Left lung (tissue), 14 donors: ENCODE results near the gene PHLDB2. TPM values are rescaled to one million over a fixed set of nuclear protein-coding genes. Genes with fewer than 3 reads are reported as not detected.
A peak's percentile ranks its signal among the peaks of the same experiment; 100 is the strongest.

Experiments used
- ATAC-seq: fragments of 200-7000 bp; cut with Tn5 transposase; one replicate; pipeline ENCODE4 v1.9.1; 2020; ENCODE audit warnings: moderate library complexity
- DNase-seq, 4 donors: peaks; one replicate each; pipeline ENCODE4 v3.0.0-alpha.2; 2013 to 2020
- H3K27ac ChIP-seq, 2 donors: fragments of 200-600 bp; sonication (generic) in 1 of 2; one replicate each; pipeline versions ENCODE4 v1.5.0 to v1.8.0; 2020 to 2021
- H3K27me3 ChIP-seq, 2 donors: fragments of 200-600 bp; sonication (generic) in 1 of 2; one replicate each; pipeline versions ENCODE4 v1.5.0 to v1.8.0; 2020 to 2021
- H3K36me3 ChIP-seq, 2 donors: fragments of 200-600 bp; sonication (generic) in 1 of 2; one replicate each; pipeline versions ENCODE4 v1.5.0 to v1.8.0; 2020 to 2021
- H3K4me1 ChIP-seq, 2 donors: fragments of 200-600 bp; one replicate each; pipeline ENCODE4 v1.8.0; 2021
- H3K4me3 ChIP-seq, 2 donors: fragments of 200-600 bp; sonication (generic) in 1 of 2; one replicate each; pipeline versions ENCODE4 v1.5.0 to v1.8.0; 2020 to 2021; ENCODE audit warnings: mild to moderate bottlenecking in 1 of 2
- H3K9me3 ChIP-seq, 2 donors: fragments of 200-600 bp; sonication (generic) in 1 of 2; one replicate each; pipeline versions ENCODE4 v1.5.0 to v1.8.0; 2020 to 2021
- CTCF ChIP-seq, 2 donors: fragments of 200-600 bp; sonication (generic) in 1 of 2; IDR thresholded peaks; one replicate each; pipeline versions ENCODE4 v1.5.0 to v1.8.0; 2021; ENCODE audit warnings: antibody characterized with exemption in 2 of 2
- intact Hi-C, 2 donors: fragments of 100-400 bp; cut with DNase I; formaldehyde crosslinking; loops; one replicate each; pipeline versions ENCODE4 v1.11.2 to v1.14.2; 2022
- long read RNA-seq, 12 donors: library from polyadenylated mRNA in 2 of 12; unstranded in 2 of 12; transcript quantifications; one replicate each; pipeline ENCODE4 v2.0.0 and lab custom pipeline, GENCODE V29; 2019 to 2026
- polyA plus RNA-seq, 6 donors: library from polyadenylated mRNA; unstranded; fragments of 120-200 nt; gene quantifications; one replicate each; pipeline ENCODE4 v1.2.1, GENCODE V29; 2013; ENCODE audit not compliant: insufficient read length in 6 of 6
- total RNA-seq, 2 donors: library from RNA; stranded (reverse); fragmentation: NEBNext Ultra II Directional; extraction: Animal tissue kit (Norgen Biotek cat#: 25700); gene quantifications; one replicate each; pipeline ENCODE4 v1.2.1, GENCODE V29; 2021
- donor health status: DM: no; HTN: yes; CAD: no.
- donor health status: DM: no; HTN: no; CAD: no.

PHLDB2 gene
- 10 to 100 TPM; 38.0 to 43.9 TPM for total RNA-seq
- polyA plus RNA-seq: 10 to 100 TPM; 44.5 to 71.0 (median 57.0) TPM
- long read RNA-seq, donor 1, partial matches to known transcripts: 16 of 22 reads
- long read RNA-seq, donor 1, other reads (novel, unspliced or antisense): 0 of 22 reads
- long read RNA-seq, donor 2, full-length matches to known transcripts: 2 of 2 reads
- long read RNA-seq, donor 2, partial matches to known transcripts: 0 of 2 reads
- long read RNA-seq, donor 2, other reads (novel, unspliced or antisense): 0 of 2 reads
- long read RNA-seq, donor 3, full-length matches to known transcripts: 4 of 4 reads
- long read RNA-seq, donor 3, partial matches to known transcripts: 0 of 4 reads
- long read RNA-seq, donor 3, other reads (novel, unspliced or antisense): 0 of 4 reads
- long read RNA-seq, donor 4, partial matches to known transcripts: 6 of 10 reads
- long read RNA-seq, donor 4, other reads (novel, unspliced or antisense): 4 of 10 reads
- long read RNA-seq, donor 5, full-length matches to known transcripts: 8 of 20 reads
- long read RNA-seq, donor 5, partial matches to known transcripts: 12 of 20 reads
- long read RNA-seq, donor 5, other reads (novel, unspliced or antisense): 0 of 20 reads
- long read RNA-seq, donor 6, partial matches to known transcripts: 0 of 2 reads
- long read RNA-seq, donor 6, other reads (novel, unspliced or antisense): 0 of 2 reads
- long read RNA-seq, donor 7: 0 reads
- long read RNA-seq, donor 8, partial matches to known transcripts: 0 of 3 reads
- long read RNA-seq, donor 8, other reads (novel, unspliced or antisense): 0 of 3 reads
- long read RNA-seq, donor 9: 0 reads
- long read RNA-seq, donor 10, partial matches to known transcripts: 4 of 5 reads
- long read RNA-seq, donor 10, other reads (novel, unspliced or antisense): 1 of 5 reads
- long read RNA-seq, donor 11: 0 reads
- long read RNA-seq, donor 12, full-length matches to known transcripts: 1 of 1 reads
- long read RNA-seq, donor 12, partial matches to known transcripts: 0 of 1 reads
- long read RNA-seq, donor 12, other reads (novel, unspliced or antisense): 0 of 1 reads

DNA sequence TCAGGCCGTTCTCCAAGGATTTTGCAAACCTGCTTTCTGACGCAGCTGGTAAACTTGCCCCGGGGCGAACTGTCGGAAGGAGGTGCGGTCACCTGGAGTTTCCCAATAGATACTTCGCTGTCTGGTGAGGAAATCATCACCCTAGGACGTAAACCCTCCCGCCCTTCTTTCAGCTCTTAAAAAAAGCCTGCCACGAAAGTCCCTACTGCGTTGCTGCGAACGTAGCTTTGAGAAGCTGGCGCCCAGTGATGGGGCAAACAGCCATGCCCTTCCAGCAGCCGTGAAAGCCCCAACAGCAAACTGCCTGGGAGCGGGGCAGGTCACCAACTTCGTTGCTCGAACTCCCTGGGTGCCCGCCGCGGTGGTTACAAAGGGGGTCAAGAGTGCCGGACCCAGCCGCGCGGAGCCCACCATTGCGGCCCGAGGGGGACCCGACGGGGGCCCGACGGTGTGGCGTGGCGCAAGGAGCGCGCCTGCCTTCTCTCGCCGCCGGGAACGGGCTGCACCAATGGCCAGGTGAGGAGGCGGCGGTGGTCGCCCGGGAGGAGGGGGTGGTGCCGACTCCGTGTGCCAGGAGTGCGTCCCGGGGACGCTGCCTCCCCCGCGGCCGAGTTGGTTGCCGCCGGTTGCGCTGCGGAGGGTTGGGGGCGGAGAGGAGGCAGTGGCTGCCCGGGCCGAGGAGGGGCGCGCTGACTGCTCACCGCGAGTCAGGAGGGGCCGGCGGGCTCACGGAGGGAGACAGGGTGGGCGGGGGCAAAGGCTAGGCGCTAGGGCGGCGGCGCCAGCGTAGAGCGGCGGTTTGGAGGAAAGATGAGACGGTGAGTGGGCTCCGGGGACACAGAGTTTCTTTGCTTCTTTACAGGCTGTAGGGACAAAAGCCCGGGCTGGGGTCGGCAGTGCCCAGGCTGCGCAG lies at the start of gene PHLDB2:
PHLDB2 (plus strand) TSS at position 205 of the 913 bp plus-strand sequence. CDS start 24,813 bp downstream, outside the sequence.
- Histone ChIP-seq H3K27ac (peak within 1 kb of the TSS; percentile 86 to 95), H3K36me3 (no peaks in the 10 kb centered on the region), H3K4me3 (peak within 1 kb of the TSS; percentile 56 to 60), H3K4me1 (peaks cover 14 to 25% of the 10 kb centered on the region in 2 donors), H3K9me3 (no peaks in the 10 kb centered on the region), H3K27me3 (peaks cover 0 to 30% of the 10 kb centered on the region in 2 donors)
- peak; percentile 85 for ATAC-seq
- no peak for TF ChIP-seq CTCF (IDR thresholded peaks at IDR 0.05)
- peak; percentile 76 to 87 (median 82) for DNase-seq
- intact Hi-C loops: no loop called here

GRCh38 chr3:111810909-111811308 lies 48.2 kb upstream of the PHLDB2 start:
- Histone ChIP-seq H3K9me3 (peaks cover 0 to 2% of the 10 kb centered on the region in 2 donors), H3K4me1 (no peaks in the 10 kb centered on the region), H3K36me3 (no peaks in the 10 kb centered on the region), H3K27me3 (no peaks in the 10 kb centered on the region), H3K27ac (no peak overlapping the region), H3K4me3 (no peak overlapping the region)
- intact Hi-C loops: no loop called here
- no peak for TF ChIP-seq CTCF (IDR thresholded peaks at IDR 0.05)
- ATAC-seq: no peak
- no peak for DNase-seq

DNA sequence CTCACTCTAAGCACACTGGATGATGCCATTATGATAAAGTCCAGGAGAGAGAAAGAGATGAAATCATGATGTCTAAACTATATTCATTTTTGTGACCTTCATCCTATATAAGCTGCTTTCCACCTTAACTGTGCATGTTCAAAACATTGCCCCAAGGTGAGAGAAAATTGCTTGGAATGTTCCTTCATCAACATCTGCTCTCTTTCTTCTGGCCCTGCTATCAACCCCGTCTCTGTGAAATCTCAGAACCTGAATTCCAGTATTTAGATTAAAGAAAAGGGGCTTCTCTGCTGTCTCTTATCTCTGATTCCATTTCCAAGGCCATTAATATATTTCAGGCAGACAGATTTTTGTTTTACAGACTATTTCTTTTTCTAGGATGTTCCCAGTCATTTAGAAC lies 47.3 kb upstream of the PHLDB2 start:
- H3K27me3 ChIP-seq: no peaks in the 10 kb centered on the region
- DNase-seq (no peak), ATAC-seq (no peak)
- no peaks in the 10 kb centered on the region for H3K4me1 ChIP-seq
- H3K4me3 ChIP-seq: no peak overlapping the region
- intact Hi-C loops: no loop called here
- peaks cover 0 to 4% of the 10 kb centered on the region in 2 donors for H3K9me3 ChIP-seq
- no peak for TF ChIP-seq CTCF (IDR thresholded peaks at IDR 0.05)
- H3K27ac ChIP-seq: no peak overlapping the region
- H3K36me3 ChIP-seq: no peaks in the 10 kb centered on the region

DNA sequence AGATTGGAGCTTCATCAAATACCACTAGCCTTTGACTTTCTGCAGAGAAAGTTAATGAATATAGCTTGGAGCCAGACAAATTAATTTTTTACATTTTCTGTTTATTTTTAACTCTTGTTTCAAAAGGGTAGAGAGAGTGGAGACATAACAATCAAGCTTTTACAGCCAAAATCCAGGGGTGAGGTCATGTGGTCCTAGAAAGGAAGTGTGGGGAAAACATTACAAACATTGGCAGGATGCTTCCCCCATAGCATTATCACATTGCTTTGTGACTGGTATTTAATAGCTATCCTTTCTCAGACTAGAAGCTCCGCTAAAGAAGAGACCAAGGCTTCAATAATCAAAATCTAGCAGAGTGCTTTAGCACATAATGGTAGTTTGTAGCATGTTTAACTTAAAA lies 46.4 kb upstream of the PHLDB2 start:
- Histone ChIP-seq H3K4me1 (no peaks in the 10 kb centered on the region), H3K9me3 (peaks cover 0 to 4% of the 10 kb centered on the region in 2 donors), H3K27me3 (no peaks in the 10 kb centered on the region), H3K36me3 (no peaks in the 10 kb centered on the region), H3K4me3 (no peak overlapping the region), H3K27ac (no peak overlapping the region)
- intact Hi-C loops: no loop called here
- DNase-seq (no peak), ATAC-seq (no peak)
- TF ChIP-seq CTCF (IDR thresholded peaks at IDR 0.05): no peak
